CD14-positive monocyte (primary cell): ENCODE results near the gene PLXNA4. TPM values are rescaled to one million over a fixed set of nuclear protein-coding genes. Genes with fewer than 3 reads are reported as not detected.

Source experiments
- DNase-seq, 3 donors: peaks; one replicate each; pipeline ENCODE4 v3.0.0-alpha.2; 2011 to 2022
- H2AFZ ChIP-seq: 2 replicates; pipeline ENCODE4 v1.6.0; 2012; ENCODE audit warnings: mild to moderate bottlenecking, low read depth, low read length, inconsistent platforms; ENCODE audit not compliant: insufficient read depth, poor library complexity, severe bottlenecking
- H3K27ac ChIP-seq, 2 donors: 1 replicate in 1 of 2; 2 replicates in 1 of 2; pipeline ENCODE4 v1.5.1; 2012 to 2013; ENCODE audit warnings: low read length in 2 of 2, control low read depth in 1 of 2, inconsistent platforms in 1 of 2, low read depth in 1 of 2, mild to moderate bottlenecking in 1 of 2
- H3K27me3 ChIP-seq, 2 donors: one replicate each; pipeline versions ENCODE4 v1.6.0 to v1.6.1; 2011 to 2013; ENCODE audit warnings: low read length in 2 of 2; ENCODE audit not compliant: control insufficient read depth in 2 of 2, insufficient read depth in 2 of 2
- H3K36me3 ChIP-seq, 2 donors: replicated peaks in 1 of 2; 1 replicate in 1 of 2; 2 replicates in 1 of 2; pipeline versions ENCODE4 v1.5.1 to v1.6.1; 2012 to 2013; ENCODE audit warnings: low read length in 2 of 2, control low read depth in 1 of 2, inconsistent platforms in 1 of 2, mild to moderate bottlenecking in 1 of 2; ENCODE audit not compliant: insufficient read depth in 2 of 2, control insufficient read depth in 1 of 2
- H3K4me1 ChIP-seq, 2 donors: 1 replicate in 1 of 2; 2 replicates in 1 of 2; pipeline versions ENCODE4 v1.5.1 to v1.6.1; 2012 to 2013; ENCODE audit warnings: low read length in 2 of 2, control low read depth in 1 of 2, inconsistent platforms in 1 of 2, mild to moderate bottlenecking in 1 of 2, moderate library complexity in 1 of 2; ENCODE audit not compliant: insufficient read depth in 2 of 2, control insufficient read depth in 1 of 2
- H3K4me2 ChIP-seq: replicated peaks from 2 replicates; pipeline ENCODE3; 2012; ENCODE audit warnings: low read length, moderate library complexity, mild to moderate bottlenecking; ENCODE audit not compliant: poor library complexity, severe bottlenecking; ENCODE audit errors: extremely low read depth
- H3K4me3 ChIP-seq, 3 experiments: fragments of 200-600 bp in 1 of 3; sonication (generic) in 1 of 3; replicated peaks in 1 of 3; 1 replicate in 2 of 3; 2 replicates in 1 of 3; pipeline ENCODE4 v1.5.1; 2011 to 2013; ENCODE audit warnings: low read length in 3 of 3, mild to moderate bottlenecking in 3 of 3, control low read depth in 2 of 3, low read depth in 2 of 3, inconsistent platforms in 1 of 3, moderate library complexity in 1 of 3
- H3K79me2 ChIP-seq: 2 replicates; pipeline ENCODE4 v1.6.0; 2012; ENCODE audit warnings: mild to moderate bottlenecking, control low read depth, inconsistent platforms, low read length, moderate library complexity; ENCODE audit not compliant: insufficient read depth
- H3K9ac ChIP-seq: 2 replicates; pipeline ENCODE4 v1.6.0; 2017; ENCODE audit warnings: low read length, mild to moderate bottlenecking; ENCODE audit not compliant: insufficient read depth, poor library complexity, severe bottlenecking
- H3K9me3 ChIP-seq, 2 donors: replicated peaks in 1 of 2; 1 replicate in 1 of 2; 2 replicates in 1 of 2; pipeline versions ENCODE4 v1.5.1 to v1.6.1; 2012 to 2013; ENCODE audit warnings: low read length in 2 of 2, control low read depth in 1 of 2; ENCODE audit not compliant: control insufficient read depth in 1 of 2, insufficient read depth in 1 of 2
- H4K20me1 ChIP-seq: 2 replicates; pipeline ENCODE4 v1.6.0; 2012; ENCODE audit warnings: mild to moderate bottlenecking, low read length, control low read depth, moderate library complexity; ENCODE audit not compliant: insufficient read depth
- H3K27ac Mint-ChIP-seq, 7 donors: one replicate each; pipeline ENCODE4 v1.8.0; 2020; ENCODE audit warnings: mild to moderate bottlenecking in 7 of 7, mixed read lengths in 7 of 7, moderate library complexity in 6 of 7, inconsistent platforms in 2 of 7
- H3K27me3 Mint-ChIP-seq, 3 donors: one replicate each; pipeline ENCODE4 v1.8.0; 2021 to 2022; ENCODE audit warnings: low read depth in 3 of 3, mild to moderate bottlenecking in 3 of 3, mixed read lengths in 3 of 3, moderate library complexity in 3 of 3, inconsistent platforms in 1 of 3
- H3K36me3 Mint-ChIP-seq, 2 donors: one replicate each; pipeline ENCODE4 v1.8.0; 2020; ENCODE audit warnings: mixed read lengths in 2 of 2, inconsistent platforms in 1 of 2, mild to moderate bottlenecking in 1 of 2
- H3K4me1 Mint-ChIP-seq: one replicate; pipeline ENCODE4 v1.8.0; 2020; ENCODE audit warnings: mild to moderate bottlenecking, mixed read lengths
- H3K4me3 Mint-ChIP-seq, 2 donors: one replicate each; pipeline ENCODE4 v1.8.0; 2020; ENCODE audit warnings: mild to moderate bottlenecking in 2 of 2, mixed read lengths in 2 of 2, moderate library complexity in 1 of 2
- H3K9me3 Mint-ChIP-seq, 7 donors: one replicate each; pipeline ENCODE4 v1.8.0; 2020 to 2022; ENCODE audit warnings: mixed read lengths in 7 of 7, mild to moderate bottlenecking in 6 of 7, moderate library complexity in 6 of 7, inconsistent platforms in 2 of 7
- CTCF ChIP-seq: fragments of 200-600 bp; IDR thresholded peaks from one replicate; pipeline ENCODE4 v1.8.0; 2022; ENCODE audit warnings: antibody characterized with exemption, mild to moderate bottlenecking
- WGBS: methylation state at CpG from one replicate; pipeline ENCODE4 v1.1.5; 2013; ENCODE audit warnings: missing lambda C conversion rate; ENCODE audit not compliant: insufficient coverage; 5-methylcytosine and 5-hydroxymethylcytosine counted together
- intact Hi-C, 2 donors: fragments of 100-400 bp; cut with micrococcal nuclease; formaldehyde crosslinking; loops; one replicate each; pipeline versions ENCODE4 v1.15.0 to v1.15.1; 2023
- polyA plus RNA-seq, 3 donors: library from polyadenylated mRNA; depleted of rRNA in 1 of 3; unstranded in 2 of 3; stranded (reverse) in 1 of 3; fragments of 300-500 nt in 2 of 3; fragments of >200 nt in 1 of 3; fragmentation: Illumina TruSeq in 2 of 3; gene quantifications; 1 replicate in 2 of 3; 2 replicates in 1 of 3; pipeline ENCODE4 v1.2.3, GENCODE V29; 2012 to 2021

PLXNA4 gene
- polyA plus RNA-seq, 3 donors, result not detected

DNA sequence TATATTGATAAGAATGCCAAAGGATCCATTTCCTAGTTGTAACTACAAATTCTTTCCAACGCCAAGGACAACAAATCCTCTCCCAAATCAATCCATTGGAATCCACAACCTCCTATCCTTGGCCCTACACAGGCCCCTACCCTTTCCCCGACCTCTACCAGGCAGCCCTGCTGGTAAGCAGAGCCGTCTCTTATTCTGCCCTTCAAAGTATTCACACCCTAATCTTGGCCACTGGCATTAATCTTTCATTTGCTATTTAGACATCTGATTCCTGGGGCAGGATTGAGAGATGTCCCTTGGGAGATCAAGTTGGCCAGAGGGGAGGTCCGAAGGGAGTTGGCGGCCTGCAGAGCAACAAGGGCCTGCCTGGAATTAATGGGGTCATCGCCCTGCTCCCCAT lies 161.4 kb downstream of the PLXNA4 start:
- intact Hi-C loops, result no loop called here
- TF ChIP-seq CTCF, result no peak
- Mint-ChIP-seq H3K36me3 (no peaks in the 10 kb centered on the region), H3K4me1 (peaks cover 18% of the 10 kb centered on the region), H3K9me3 (peaks cover 0 to 3% (median 0%) of the 10 kb centered on the region in 7 donors), H3K27me3 (peaks cover 1 to 12% (median 5%) of the 10 kb centered on the region in 3 donors), H3K27ac (no peak overlapping the region), H3K4me3 (no peak overlapping the region)
- H3K36me3 ChIP-seq, result no peaks in the 10 kb centered on the region
- no peaks in the 10 kb centered on the region for H3K79me2 ChIP-seq
- no peaks in the 10 kb centered on the region for H4K20me1 ChIP-seq
- H3K4me2 ChIP-seq, result no peak overlapping the region
- no peak for DNase-seq
- H3K27ac ChIP-seq, result no peak overlapping the region
- no peak overlapping the region for H2AFZ ChIP-seq
- no peak overlapping the region for H3K4me3 ChIP-seq
- no peak overlapping the region for H3K9ac ChIP-seq
- peaks cover 10 to 13% of the 10 kb centered on the region in 2 donors for H3K4me1 ChIP-seq
- no peaks in the 10 kb centered on the region for H3K9me3 ChIP-seq
- H3K27me3 ChIP-seq, result peaks cover 0 to 2% of the 10 kb centered on the region in 2 donors
- WGBS, result 75% methylated on average over 5 of the region's 6 CpGs

DNA sequence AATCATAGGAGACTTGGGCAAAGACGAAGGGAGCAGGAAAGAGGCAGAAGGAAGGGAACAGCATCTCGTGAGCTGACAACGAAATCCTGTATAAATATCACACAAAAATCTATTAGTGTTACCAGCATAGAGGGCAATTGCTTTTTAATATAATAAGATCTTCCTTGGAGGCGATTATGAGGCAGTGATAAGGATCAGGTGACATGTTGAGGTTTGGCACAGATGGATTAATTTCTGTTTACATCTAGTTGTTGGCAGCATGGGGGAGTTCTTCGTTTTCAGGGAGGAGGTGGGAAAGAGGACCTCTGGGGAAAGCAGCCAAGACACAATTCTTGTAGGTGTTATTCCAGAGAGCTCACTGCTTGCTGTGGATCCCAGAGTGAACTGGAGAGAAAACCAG lies 163.8 kb downstream of the PLXNA4 start:
- H3K79me2 ChIP-seq, result no peaks in the 10 kb centered on the region
- peaks cover 3 to 5% of the 10 kb centered on the region in 2 donors for H3K4me1 ChIP-seq
- intact Hi-C loops, result no loop called here
- TF ChIP-seq CTCF, result no peak
- H3K4me3 ChIP-seq, result no peak overlapping the region
- DNase-seq, result no peak
- Mint-ChIP-seq H3K9me3 (peaks cover 0 to 3% (median 0%) of the 10 kb centered on the region in 7 donors), H3K27me3 (peaks cover 0 to 8% (median 3%) of the 10 kb centered on the region in 3 donors), H3K36me3 (no peaks in the 10 kb centered on the region), H3K4me3 (no peak overlapping the region), H3K4me1 (peaks cover 8% of the 10 kb centered on the region), H3K27ac (peak overlapping the region in 1 of 7 donors; percentile 28)
- no peaks in the 10 kb centered on the region for H3K27me3 ChIP-seq
- 40% methylated on average over 2 of the region's 5 CpGs for WGBS
- H3K27ac ChIP-seq, result no peak overlapping the region
- H3K4me2 ChIP-seq, result no peak overlapping the region
- H3K9me3 ChIP-seq, result no peaks in the 10 kb centered on the region
- no peaks in the 10 kb centered on the region for H3K36me3 ChIP-seq
- no peaks in the 10 kb centered on the region for H4K20me1 ChIP-seq
- no peak overlapping the region for H2AFZ ChIP-seq
- H3K9ac ChIP-seq, result no peak overlapping the region
